ENCODE results near the gene PAX2. TPM values are rescaled to one million over a fixed set of nuclear protein-coding genes. Genes with fewer than 3 reads are reported as not detected.

Gene PAX2
- total and polyA plus RNA-seq, 2 of the 13 experiments (the other 11 are each of a cell fraction or from before 2014, with no cell fraction given) = not detected

- no peak for DNase-seq (ENCODE audit: low spot score)
- Histone ChIP-seq H3K36me3 (replicated peaks in 1 of 2; ENCODE audit: control insufficient read depth in 1 of 2, insufficient read depth in 2 of 2, low read length in 2 of 2) (no peaks in the 10 kb centered on the region), H3K9me3 (ENCODE audit: low read length) (no peaks in the 10 kb centered on the region), H3K4me3 (replicated peaks in 1 of 3; ENCODE audit: insufficient read depth in 1 of 3, low read depth in 2 of 3, low read length in 3 of 3) (no peak overlapping the region; a peak in 1 of 6 replicates), H3K27ac (ENCODE audit: extremely low read length, insufficient read depth, low read length) (no peak overlapping the region), H4K20me1 (ENCODE audit: insufficient read depth, low read length) (no peaks in the 10 kb centered on the region), H2AFZ (ENCODE audit: low read length) (no peak overlapping the region), H3K27me3 (ENCODE audit: control insufficient read depth in 1 of 2, insufficient read depth in 2 of 2, low read length in 2 of 2) (peaks cover 3 to 54% of the 10 kb centered on the region in 2 experiments; a peak in 4 of 5 replicates), H3K79me2 (ENCODE audit: insufficient read depth, low read length) (no peaks in the 10 kb centered on the region), H3K9ac (ENCODE audit: insufficient read depth, low read depth, low read length) (no peak overlapping the region), H3K4me1 (ENCODE audit: insufficient read depth, low read length) (peaks cover 12% of the 10 kb centered on the region), H3K4me2 (ENCODE audit: low read depth, low read length) (no peak overlapping the region)
- ATAC-seq = no peak
- in situ Hi-C loops (cut with HindIII; ENCODE audit: extremely low pct_ligation_motif_present, low pct_unique_long_range_greater_than_20kb) = no loop called here
- 37% methylated on average over 7 of the region's 33 CpGs for WGBS (ENCODE audit: low lambda C conversion rate)
- CTCF ChIA-PET (ENCODE audit: low intra/inter-chr PET ratio, low total read pairs) = no interaction called here
- BruUV-seq (replicated peaks) = no TSS peak
- TF ChIP-seq ZNF674 (CRISPR knock-in tag; IDR thresholded peaks at IDR 0.05; ENCODE audit: low read depth) (no peak), ZBTB7A (CRISPR knock-in tag; IDR thresholded peaks at IDR 0.05) (no peak), NFKB2 (CRISPR knock-in tag; IDR thresholded peaks at IDR 0.05; ENCODE audit: borderline replicate concordance) (no peak)
- POLR2A ChIA-PET = no interaction called here
- FAIRE-seq = no peak
- intact Hi-C loops (cut with micrococcal nuclease; ENCODE audit: unreplicated experiment) = no loop called here
Measured at GRCh38 chr10:100724531-100725027, 20.8 kb upstream of the PAX2 start.

- ATAC-seq (no peak), FAIRE-seq (no peak), DNase-seq (ENCODE audit: low spot score) (no peak)
- 58% methylated on average over 5 of the region's 5 CpGs for WGBS (ENCODE audit: low lambda C conversion rate)
- Histone ChIP-seq H3K79me2 (ENCODE audit: insufficient read depth, low read length) (no peaks in the 10 kb centered on the region), H3K27ac (ENCODE audit: extremely low read length, insufficient read depth, low read length) (no peak overlapping the region), H3K9me3 (ENCODE audit: low read length) (no peaks in the 10 kb centered on the region), H3K4me1 (ENCODE audit: insufficient read depth, low read length) (peaks cover 17% of the 10 kb centered on the region), H3K4me2 (ENCODE audit: low read depth, low read length) (no peak overlapping the region), H4K20me1 (ENCODE audit: insufficient read depth, low read length) (no peaks in the 10 kb centered on the region), H2AFZ (ENCODE audit: low read length) (no peak overlapping the region), H3K27me3 (ENCODE audit: control insufficient read depth in 1 of 2, insufficient read depth in 2 of 2, low read length in 2 of 2) (peaks cover 3 to 59% of the 10 kb centered on the region in 2 experiments), H3K4me3 (replicated peaks in 1 of 3; ENCODE audit: insufficient read depth in 1 of 3, low read depth in 2 of 3, low read length in 3 of 3) (no peak overlapping the region), H3K36me3 (replicated peaks in 1 of 2; ENCODE audit: control insufficient read depth in 1 of 2, insufficient read depth in 2 of 2, low read length in 2 of 2) (no peaks in the 10 kb centered on the region), H3K9ac (ENCODE audit: insufficient read depth, low read depth, low read length) (no peak overlapping the region)
- intact Hi-C loops (cut with micrococcal nuclease; ENCODE audit: unreplicated experiment) = no loop called here
- ChIA-PET CTCF (ENCODE audit: low intra/inter-chr PET ratio, low total read pairs) (no interaction called here), POLR2A (no interaction called here)
- in situ Hi-C loops (cut with HindIII; ENCODE audit: extremely low pct_ligation_motif_present, low pct_unique_long_range_greater_than_20kb) = no loop called here
- BruUV-seq (replicated peaks) = no TSS peak
- no peak for TF ChIP-seq ZNF75D (CRISPR knock-in tag; IDR thresholded peaks at IDR 0.05; ENCODE audit: borderline replicate concordance)
- TF ChIP-seq STAG1 (CRISPR knock-in tag; IDR thresholded peaks at IDR 0.05) = no peak
- TF ChIP-seq ZNF773 (CRISPR knock-in tag; IDR thresholded peaks at IDR 0.05; ENCODE audit: borderline replicate concordance) = no peak
- no peak for TF ChIP-seq HMGXB4 (CRISPR knock-in tag; IDR thresholded peaks at IDR 0.05; ENCODE audit: borderline replicate concordance in 1 of 2, low read depth in 1 of 2)
- no peak for TF ChIP-seq DRAP1 (CRISPR knock-in tag; IDR thresholded peaks at IDR 0.05)
- no peak for TF ChIP-seq ZNF280D (CRISPR knock-in tag; IDR thresholded peaks at IDR 0.05)
- TF ChIP-seq TCF12 (IDR thresholded peaks at IDR 0.05) = no peak
- no peak for TF ChIP-seq TCF12 (CRISPR knock-in tag; IDR thresholded peaks at IDR 0.05)
- no peak for TF ChIP-seq ZNF20 (CRISPR knock-in tag; IDR thresholded peaks at IDR 0.05)
- no peak for TF ChIP-seq FLYWCH1 (CRISPR knock-in tag; IDR thresholded peaks at IDR 0.05)
Measured at GRCh38 chr10:100725071-100725471, 20.3 kb upstream of the PAX2 start.

All from HepG2 (cell line).